IPS-15b (cell line): ENCODE data around the gene ANXA3.

ENCODE experiments used
- H3K27me3 ChIP-seq: one replicate; pipeline ENCODE4 v1.6.1; 2013; ENCODE audit warnings: low read length; ENCODE audit not compliant: control insufficient read depth, insufficient read depth
- H3K36me3 ChIP-seq: one replicate; pipeline ENCODE4 v1.6.1; 2013; ENCODE audit warnings: low read length; ENCODE audit not compliant: control insufficient read depth, insufficient read depth
- H3K4me1 ChIP-seq: one replicate; pipeline ENCODE4 v1.6.1; 2013; ENCODE audit warnings: mild to moderate bottlenecking, low read length; ENCODE audit not compliant: control insufficient read depth, insufficient read depth
- H3K4me3 ChIP-seq: one replicate; pipeline ENCODE4 v1.5.1; 2013; ENCODE audit warnings: low read depth, low read length
- H3K9ac ChIP-seq: one replicate; pipeline ENCODE4 v1.6.1; 2013; ENCODE audit warnings: low read depth, mild to moderate bottlenecking, low read length
- H3K9me3 ChIP-seq: one replicate; pipeline ENCODE4 v1.6.1; 2013; ENCODE audit warnings: mild to moderate bottlenecking, low read length; ENCODE audit not compliant: control insufficient read depth, insufficient read depth

The ANXA3 gene

DNA sequence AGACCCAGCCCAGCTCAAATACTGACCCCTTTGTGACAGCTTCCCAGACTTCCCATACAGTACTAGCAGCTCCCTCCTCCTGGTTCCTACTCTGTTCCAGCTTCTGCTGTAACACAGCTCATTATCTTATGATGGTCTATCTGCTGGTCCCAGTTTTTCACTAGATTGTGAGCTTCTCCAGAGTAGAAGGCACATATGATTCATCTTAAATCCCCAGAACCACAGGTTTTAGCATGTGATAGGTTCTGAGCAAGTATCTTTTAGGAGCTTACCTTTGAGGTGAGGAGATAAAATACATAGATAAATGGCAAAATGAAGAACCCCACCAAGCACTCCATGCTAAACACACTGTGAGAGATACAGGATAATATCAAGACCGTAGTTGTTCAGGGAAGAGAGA, 27.6 kb upstream of the ANXA3 start:
- H3K27me3 ChIP-seq: no peaks in the 10 kb centered on the region
- H3K36me3 ChIP-seq: peaks cover 2% of the 10 kb centered on the region
- H3K9me3 ChIP-seq: no peaks in the 10 kb centered on the region
- H3K9ac ChIP-seq: no peak overlapping the region
- no peaks in the 10 kb centered on the region for H3K4me1 ChIP-seq
- H3K4me3 ChIP-seq: no peak overlapping the region

DNA sequence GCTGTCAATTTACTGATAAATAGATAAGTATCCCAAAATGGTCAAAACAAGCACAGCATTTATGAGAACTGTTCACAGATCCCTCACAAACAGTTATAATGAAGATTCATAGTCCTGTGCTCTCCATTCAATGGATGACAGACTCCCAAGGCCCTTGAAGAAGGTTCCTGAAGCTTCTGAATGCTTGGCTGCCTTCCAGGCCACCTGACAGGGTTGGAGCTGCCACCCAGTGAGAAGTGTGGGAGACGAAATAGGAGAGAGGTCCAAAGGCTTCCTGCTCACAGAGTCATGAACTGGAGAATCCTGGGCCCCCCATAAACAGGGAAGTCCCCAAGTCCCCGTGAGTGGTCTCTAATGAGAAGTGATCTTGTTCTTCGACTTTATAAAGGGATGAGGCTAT, 26.0 kb upstream of the ANXA3 start:
- H3K4me1 ChIP-seq: no peaks in the 10 kb centered on the region
- no peaks in the 10 kb centered on the region for H3K27me3 ChIP-seq
- H3K9me3 ChIP-seq: no peaks in the 10 kb centered on the region
- H3K4me3 ChIP-seq: no peak overlapping the region
- no peak overlapping the region for H3K9ac ChIP-seq
- peaks cover 2% of the 10 kb centered on the region for H3K36me3 ChIP-seq

DNA sequence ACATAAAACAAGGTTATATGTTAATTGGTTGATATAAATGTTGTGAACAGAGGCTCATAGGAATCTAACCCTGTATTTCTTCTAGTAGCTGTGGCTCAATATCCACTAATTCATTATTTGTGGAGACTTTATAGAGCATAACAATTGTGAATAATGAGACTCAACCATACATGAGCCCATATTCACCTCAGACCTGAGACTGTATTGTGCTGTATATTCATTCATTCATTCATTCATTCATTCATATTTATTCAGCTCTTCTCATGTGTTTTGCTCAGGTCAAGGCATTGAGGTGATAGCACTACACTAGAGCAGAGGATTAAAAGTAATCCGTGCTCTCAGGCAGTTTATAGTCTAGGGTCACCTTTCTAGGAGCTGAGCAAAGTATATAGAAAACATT, 24.5 kb upstream of the ANXA3 start:
- Histone ChIP-seq H3K9me3 (no peaks in the 10 kb centered on the region), H3K36me3 (peaks cover 2% of the 10 kb centered on the region), H3K4me1 (no peaks in the 10 kb centered on the region), H3K9ac (no peak overlapping the region), H3K4me3 (no peak overlapping the region), H3K27me3 (no peaks in the 10 kb centered on the region)

DNA sequence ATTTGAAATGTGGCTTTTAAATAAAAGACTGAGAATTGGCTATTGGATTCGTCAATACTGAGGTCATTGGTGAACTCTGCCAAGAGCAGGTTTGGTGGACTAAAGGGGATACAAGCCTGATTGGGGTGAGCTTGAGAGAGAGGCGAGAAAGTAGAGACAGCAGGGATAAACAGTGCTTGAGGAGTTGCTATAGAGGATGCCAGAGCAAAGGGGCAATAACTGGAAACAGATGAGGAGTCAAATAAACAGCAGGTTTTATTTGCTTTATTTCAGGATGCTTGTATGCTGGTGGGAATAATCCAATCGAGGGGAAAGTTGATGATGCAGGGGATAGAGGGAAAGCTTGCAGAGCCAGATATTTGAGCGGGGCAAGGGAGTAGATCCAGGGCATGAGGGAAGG, 24.0 kb upstream of the ANXA3 start:
- H3K9me3 ChIP-seq: no peaks in the 10 kb centered on the region
- H3K27me3 ChIP-seq: no peaks in the 10 kb centered on the region
- no peak overlapping the region for H3K9ac ChIP-seq
- H3K4me1 ChIP-seq: no peaks in the 10 kb centered on the region
- no peak overlapping the region for H3K4me3 ChIP-seq
- no peaks in the 10 kb centered on the region for H3K36me3 ChIP-seq

DNA sequence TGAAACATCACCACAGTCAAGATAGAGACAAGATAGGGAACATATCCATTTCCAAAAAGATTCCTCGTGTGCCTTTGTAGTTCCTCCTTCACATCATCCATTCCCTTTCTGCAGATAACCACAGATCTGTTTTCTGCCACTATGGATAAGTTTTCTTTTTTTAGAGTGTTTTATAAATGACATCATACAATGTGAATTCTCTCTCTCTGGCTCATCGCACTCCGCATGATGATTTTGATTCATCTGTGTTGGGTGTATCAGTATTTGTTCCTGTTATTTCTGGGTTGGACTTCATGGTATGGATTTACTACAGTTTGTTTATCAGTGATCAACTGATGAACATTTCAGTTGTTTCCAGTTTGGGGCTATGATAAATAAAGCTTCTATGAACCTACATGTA, 23.2 kb upstream of the ANXA3 start:
- no peak overlapping the region for H3K9ac ChIP-seq
- no peaks in the 10 kb centered on the region for H3K9me3 ChIP-seq
- H3K4me3 ChIP-seq: no peak overlapping the region
- H3K4me1 ChIP-seq: no peaks in the 10 kb centered on the region
- no peaks in the 10 kb centered on the region for H3K27me3 ChIP-seq
- no peaks in the 10 kb centered on the region for H3K36me3 ChIP-seq

DNA sequence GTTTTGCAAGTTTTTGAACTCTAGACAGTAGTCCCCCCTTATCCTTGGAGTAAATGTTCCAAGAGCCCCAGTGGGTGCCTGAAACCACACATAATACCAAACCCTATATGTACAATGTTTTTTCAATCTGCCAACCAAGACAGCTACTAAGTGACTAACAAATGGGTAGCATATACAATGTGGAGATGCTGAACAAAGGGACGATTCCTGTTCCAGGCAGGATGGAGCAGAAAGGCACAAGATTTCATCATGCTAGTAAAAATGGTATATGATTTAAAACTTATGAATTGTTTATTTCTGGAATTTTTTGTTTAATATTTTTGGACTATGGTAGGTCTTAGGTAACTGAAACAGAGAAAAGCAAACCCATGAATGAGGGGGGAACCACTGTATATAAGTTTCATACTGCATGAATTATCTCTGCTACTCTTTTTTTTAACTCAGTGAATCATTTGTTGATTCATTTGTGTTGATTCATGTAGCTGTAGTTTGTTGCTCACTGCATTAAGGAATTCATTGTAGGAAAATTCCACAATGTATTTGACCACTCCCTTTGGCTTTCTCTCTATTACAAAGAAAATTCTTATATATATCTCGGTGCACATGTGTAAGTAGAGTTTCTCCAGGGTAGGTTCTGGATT, 21.9 kb upstream of the ANXA3 start:
- peaks cover 3% of the 10 kb centered on the region for H3K36me3 ChIP-seq

DNA sequence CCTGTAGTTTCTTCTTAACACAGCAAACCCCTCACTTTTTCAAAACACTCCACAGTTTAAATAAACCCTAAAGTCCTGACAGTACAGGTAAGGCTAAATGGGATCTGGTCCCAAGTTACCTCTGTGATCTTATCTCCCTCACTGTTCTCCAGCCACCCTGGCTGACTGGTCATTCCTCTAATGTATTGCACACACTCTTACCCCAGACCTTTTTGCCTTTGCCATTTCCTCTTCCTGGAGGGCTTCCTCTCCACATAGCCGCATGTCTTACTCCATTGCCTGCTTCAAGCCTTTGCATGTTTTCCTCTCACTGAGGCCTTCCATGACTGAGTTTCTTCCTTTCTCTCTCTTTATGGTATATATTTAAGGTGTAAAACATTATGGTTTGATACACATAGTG, 19.5 kb upstream of the ANXA3 start:
- Histone ChIP-seq H3K4me1 (no peaks in the 10 kb centered on the region), H3K9ac (no peak overlapping the region)

More for the DNA sequence above, 21.9 kb upstream of the ANXA3 start:
- no peaks in the 10 kb centered on the region for H3K9me3 ChIP-seq
- H3K4me3 ChIP-seq: no peak overlapping the region
- H3K27me3 ChIP-seq: no peaks in the 10 kb centered on the region
- H3K4me1 ChIP-seq: no peaks in the 10 kb centered on the region
- H3K9ac ChIP-seq: no peak overlapping the region

DNA sequence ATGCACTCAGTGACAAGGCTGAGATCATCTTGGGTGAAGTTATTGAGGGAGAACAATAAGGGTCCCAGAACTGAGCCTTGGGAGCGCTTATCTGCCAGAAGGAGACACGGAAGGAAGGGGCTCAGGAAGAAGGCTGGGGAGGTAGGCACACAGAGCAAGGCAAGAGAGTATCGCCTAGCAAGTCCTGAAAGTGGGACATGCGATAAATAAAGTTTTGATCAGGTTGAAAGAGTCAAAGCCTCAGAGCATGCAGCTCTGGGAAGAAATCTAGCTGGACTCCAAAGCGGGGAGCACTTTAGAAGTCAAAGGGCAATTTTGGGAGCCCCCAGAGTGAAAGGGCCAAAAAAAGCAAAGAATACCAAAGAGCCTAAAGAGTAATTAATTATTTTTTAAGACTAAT, 17.7 kb upstream of the ANXA3 start:
- Histone ChIP-seq H3K9ac (no peak overlapping the region), H3K27me3 (no peaks in the 10 kb centered on the region), H3K4me1 (no peaks in the 10 kb centered on the region), H3K9me3 (no peaks in the 10 kb centered on the region), H3K36me3 (peaks cover 5% of the 10 kb centered on the region), H3K4me3 (no peak overlapping the region)

More for the DNA sequence above, 19.5 kb upstream of the ANXA3 start:
- H3K4me3 ChIP-seq: no peak overlapping the region
- no peaks in the 10 kb centered on the region for H3K9me3 ChIP-seq
- peaks cover 5% of the 10 kb centered on the region for H3K36me3 ChIP-seq
- H3K27me3 ChIP-seq: no peaks in the 10 kb centered on the region

DNA sequence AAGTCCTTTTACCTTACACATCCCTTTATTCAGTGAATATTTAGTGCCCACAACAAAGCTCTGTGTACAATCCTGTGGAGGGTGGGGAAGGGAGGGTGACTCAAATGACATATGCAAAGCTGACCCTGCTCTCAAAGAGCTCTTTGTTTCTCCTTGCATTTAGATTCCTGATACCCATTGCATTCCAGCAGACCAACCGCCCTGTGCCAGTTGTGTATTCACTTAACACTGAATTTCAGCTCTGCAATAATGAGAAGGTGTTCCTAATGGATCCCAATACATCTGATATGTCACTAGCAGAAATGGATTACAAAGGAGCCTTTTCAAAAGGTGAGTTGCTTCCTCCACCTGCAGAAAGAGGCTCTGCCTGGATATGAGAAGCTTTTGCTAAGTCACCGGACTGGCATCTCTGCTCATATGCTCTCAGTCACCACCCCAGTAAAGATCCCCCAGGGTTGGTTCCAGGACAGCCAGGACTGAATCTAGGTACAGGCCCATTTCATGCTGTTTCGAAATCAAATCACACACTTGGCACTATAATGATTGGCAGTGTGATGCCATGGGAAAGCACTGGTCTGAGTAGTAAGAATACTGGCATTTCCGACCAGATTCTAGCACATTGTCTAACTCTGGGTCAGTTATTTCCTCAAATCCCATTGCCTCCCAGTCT, 17.1 kb upstream of the ANXA3 start:
- H3K27me3 ChIP-seq: no peaks in the 10 kb centered on the region
- H3K9ac ChIP-seq: no peak overlapping the region
- H3K9me3 ChIP-seq: no peaks in the 10 kb centered on the region
- no peaks in the 10 kb centered on the region for H3K4me1 ChIP-seq
- no peak overlapping the region for H3K4me3 ChIP-seq
- H3K36me3 ChIP-seq: peaks cover 5% of the 10 kb centered on the region

DNA sequence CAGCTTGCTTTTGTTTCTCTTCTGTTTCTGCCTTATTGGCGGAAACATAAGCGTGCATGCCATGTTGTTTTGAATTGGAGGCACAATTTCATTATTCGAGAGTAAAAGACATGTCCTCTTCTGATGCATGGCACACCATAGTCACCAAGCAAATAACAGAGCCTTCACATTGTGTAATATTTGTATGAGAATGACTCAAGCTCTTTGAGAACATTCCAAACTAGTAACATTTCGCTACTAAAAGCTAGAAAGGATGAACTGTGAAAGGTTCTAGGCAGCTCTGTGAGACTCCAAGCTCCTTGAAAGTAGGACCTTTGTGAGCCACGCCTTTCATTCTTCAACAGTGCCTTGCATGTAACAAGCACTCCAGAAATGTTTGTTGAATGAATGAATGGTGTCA, 9.2 kb upstream of the ANXA3 start:
- Histone ChIP-seq H3K27me3 (no peaks in the 10 kb centered on the region), H3K4me1 (no peaks in the 10 kb centered on the region), H3K36me3 (no peaks in the 10 kb centered on the region), H3K9me3 (no peaks in the 10 kb centered on the region), H3K9ac (no peak overlapping the region), H3K4me3 (no peak overlapping the region)

DNA sequence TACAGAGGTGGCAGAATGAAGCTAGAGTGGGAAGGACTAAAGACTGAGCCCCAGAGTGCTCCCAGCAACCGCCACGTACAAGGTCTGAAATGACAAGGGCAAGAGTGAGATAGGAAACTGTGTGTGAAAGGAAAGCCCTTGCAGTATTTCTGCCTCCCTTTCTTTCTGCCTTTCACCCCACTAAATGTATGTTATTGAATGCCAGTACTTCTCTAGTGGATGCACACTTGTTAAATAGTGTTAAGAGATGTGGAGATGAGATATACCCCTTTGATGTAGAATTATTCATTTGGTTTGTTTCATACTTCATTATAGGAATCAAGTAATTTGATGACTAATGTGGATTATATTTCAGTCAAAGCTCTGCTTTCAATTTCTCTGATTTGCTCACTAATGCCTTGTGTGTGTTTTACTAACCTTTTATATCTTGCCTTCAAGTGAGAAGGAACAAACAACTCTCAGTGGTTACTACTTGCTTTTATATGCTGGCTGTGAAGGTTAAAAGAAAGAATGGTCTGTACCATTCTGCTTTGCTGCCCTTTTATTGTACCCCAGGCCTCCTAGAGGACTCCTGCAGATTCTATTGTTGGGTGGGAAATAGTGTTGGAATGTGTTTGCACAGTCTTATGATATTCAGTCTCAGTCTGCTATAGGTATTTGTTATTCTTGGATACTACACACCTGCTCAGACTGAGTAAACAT, 8.0 kb upstream of the ANXA3 start:
- Histone ChIP-seq H3K4me1 (no peaks in the 10 kb centered on the region), H3K4me3 (no peak overlapping the region), H3K9me3 (no peaks in the 10 kb centered on the region), H3K36me3 (no peaks in the 10 kb centered on the region), H3K9ac (no peak overlapping the region), H3K27me3 (no peaks in the 10 kb centered on the region)

DNA sequence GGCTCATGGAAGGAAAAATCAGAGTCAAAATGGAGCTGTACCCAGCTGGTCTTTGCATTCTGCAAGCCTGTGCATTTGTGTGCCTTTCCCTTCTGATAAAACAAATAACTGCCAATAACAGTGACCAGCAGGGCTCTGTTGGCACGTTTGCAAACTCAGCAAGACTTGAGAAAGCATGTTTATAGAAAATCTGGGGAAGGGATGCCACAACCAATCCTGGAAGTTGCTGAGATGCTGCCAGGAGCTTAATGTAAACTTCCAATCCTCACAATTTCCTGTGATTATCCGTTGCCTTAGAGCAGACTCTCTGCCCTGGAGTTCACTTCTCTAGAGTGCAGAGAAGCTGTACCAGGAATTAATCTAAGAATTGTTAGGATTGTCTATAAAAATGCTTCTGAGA, 6.9 kb upstream of the ANXA3 start:
- H3K4me1 ChIP-seq: peaks cover 2% of the 10 kb centered on the region
- no peak overlapping the region for H3K4me3 ChIP-seq
- no peaks in the 10 kb centered on the region for H3K9me3 ChIP-seq
- peaks cover 6% of the 10 kb centered on the region for H3K27me3 ChIP-seq
- H3K36me3 ChIP-seq: no peaks in the 10 kb centered on the region
- H3K9ac ChIP-seq: no peak overlapping the region
